ENCODE results near the gene RAB25. TPM values are rescaled to one million over a fixed set of nuclear protein-coding genes. Genes with fewer than 3 reads are reported as not detected.
"Not testable (repeated sequence)": the region's sequence is repeated elsewhere in the genome, so short reads cannot be mapped to it uniquely, and the experiment has no call there.

The RAB25 gene
- total and polyA plus RNA-seq, 4 donors = 62.7 to 156 (median 87.2) TPM

GRCh38 chr1:156026588-156026987, 34.4 kb upstream of the RAB25 start:
- 89% methylated on average over 4 of the region's 4 CpGs for WGBS, 2 donors
- Histone ChIP-seq H3K9me3 (ENCODE audit: control insufficient read depth in 4 of 4, insufficient read depth in 3 of 4, low read length in 3 of 4) (no peaks in the 10 kb centered on the region), H3K36me3 (ENCODE audit: control insufficient read depth in 4 of 4, insufficient read depth in 4 of 4, low read length in 4 of 4) (no peaks in the 10 kb centered on the region), H3K27ac (ENCODE audit: low read depth in 1 of 2, low read length in 1 of 2) (no peak overlapping the region), H3K27me3 (ENCODE audit: control insufficient read depth in 3 of 3, insufficient read depth in 3 of 3, low read length in 2 of 3) (no peaks in the 10 kb centered on the region), H3K9ac (ENCODE audit: insufficient read depth in 1 of 2, low read length in 2 of 2) (no peak overlapping the region), H3K4me3 (no peak overlapping the region), H3K4me1 (ENCODE audit: control insufficient read depth in 5 of 5, insufficient read depth in 5 of 5, low read length in 5 of 5) (peaks cover 0 to 3% (median 0%) of the 10 kb centered on the region in 5 donors)
- DNase-seq = no peak
- ATAC-seq (ENCODE audit: insufficient read depth, low FRiP score) = no peak
- TF ChIP-seq CTCF (IDR thresholded peaks at IDR 0.05; ENCODE audit: control extremely low read depth, extremely low read depth) = no peak

GRCh38 chr1:156033011-156033410, 27.9 kb upstream of the RAB25 start:
- DNase-seq (no peak), ATAC-seq (ENCODE audit: insufficient read depth, low FRiP score) (no peak)
- no peak for TF ChIP-seq CTCF (IDR thresholded peaks at IDR 0.05; ENCODE audit: control extremely low read depth, extremely low read depth)
- no peaks in the 10 kb centered on the region for H3K27me3 ChIP-seq (ENCODE audit: control insufficient read depth in 3 of 3, insufficient read depth in 3 of 3, low read length in 2 of 3)
- WGBS, 2 donors = 55 to 63% methylated on average over 6 of the region's 6 CpGs
- H3K4me1 ChIP-seq (ENCODE audit: control insufficient read depth in 5 of 5, insufficient read depth in 5 of 5, low read length in 5 of 5) = no peaks in the 10 kb centered on the region
- H3K27ac ChIP-seq (ENCODE audit: low read depth in 1 of 2, low read length in 1 of 2) = peak overlapping the region in 1 of 2 donors; percentile 66
- no peaks in the 10 kb centered on the region for H3K9me3 ChIP-seq (ENCODE audit: control insufficient read depth in 4 of 4, insufficient read depth in 3 of 4, low read length in 3 of 4)
- no peak overlapping the region for H3K9ac ChIP-seq (ENCODE audit: insufficient read depth in 1 of 2, low read length in 2 of 2)
- H3K36me3 ChIP-seq (ENCODE audit: control insufficient read depth in 4 of 4, insufficient read depth in 4 of 4, low read length in 4 of 4) = peaks cover 0 to 7% (median 1%) of the 10 kb centered on the region in 4 donors
- no peak overlapping the region for H3K4me3 ChIP-seq

- H3K36me3 ChIP-seq (ENCODE audit: control insufficient read depth in 4 of 4, insufficient read depth in 4 of 4, low read length in 4 of 4); H3K4me1 ChIP-seq (ENCODE audit: control insufficient read depth in 5 of 5, insufficient read depth in 5 of 5, low read length in 5 of 5); H3K9me3 ChIP-seq (ENCODE audit: control insufficient read depth in 4 of 4, insufficient read depth in 3 of 4, low read length in 3 of 4); H3K4me3 ChIP-seq; H3K9ac ChIP-seq (ENCODE audit: insufficient read depth in 1 of 2, low read length in 2 of 2); DNase-seq; ATAC-seq (ENCODE audit: insufficient read depth, low FRiP score); H3K27me3 ChIP-seq (ENCODE audit: control insufficient read depth in 3 of 3, insufficient read depth in 3 of 3, low read length in 2 of 3); H3K27ac ChIP-seq (ENCODE audit: low read depth in 1 of 2, low read length in 1 of 2): not testable (repeated sequence)
- 89 to 93% methylated on average over 4 of the region's 4 CpGs for WGBS, 2 donors
Measured at GRCh38 chr1:156034991-156035390, 26.0 kb upstream of the RAB25 start.

- DNase-seq = no peak
- no peak for ATAC-seq (ENCODE audit: insufficient read depth, low FRiP score)
- H3K27ac ChIP-seq (ENCODE audit: low read depth in 1 of 2, low read length in 1 of 2) = no peak overlapping the region
- TF ChIP-seq CTCF (IDR thresholded peaks at IDR 0.05; ENCODE audit: control extremely low read depth, extremely low read depth) = no peak
- H3K4me3 ChIP-seq = no peak overlapping the region
- peaks cover 10 to 22% (median 17%) of the 10 kb centered on the region in 4 donors for H3K36me3 ChIP-seq (ENCODE audit: control insufficient read depth in 4 of 4, insufficient read depth in 4 of 4, low read length in 4 of 4)
- WGBS, 2 donors = 88 to 97% methylated on average over 3 of the region's 3 CpGs
- H3K4me1 ChIP-seq (ENCODE audit: control insufficient read depth in 5 of 5, insufficient read depth in 5 of 5, low read length in 5 of 5) = no peaks in the 10 kb centered on the region
- no peak overlapping the region for H3K9ac ChIP-seq (ENCODE audit: insufficient read depth in 1 of 2, low read length in 2 of 2)
- H3K27me3 ChIP-seq (ENCODE audit: control insufficient read depth in 3 of 3, insufficient read depth in 3 of 3, low read length in 2 of 3) = no peaks in the 10 kb centered on the region
- no peaks in the 10 kb centered on the region for H3K9me3 ChIP-seq (ENCODE audit: control insufficient read depth in 4 of 4, insufficient read depth in 3 of 4, low read length in 3 of 4)
Measured at GRCh38 chr1:156042828-156043227, 18.1 kb upstream of the RAB25 start.
